Measurements from ENCODE around the gene ASPM.
A peak's percentile ranks its signal among the peaks of the same experiment; 100 is the strongest.

Gene ASPM

GRCh38 chr1:197146101-197147095 is at the start of gene ASPM:
Gene ASPM (minus strand): TSS chr1:197146669. CDS start chr1:197146437, 232 bp downstream.
- Histone ChIP-seq H3K36me3 (ENCODE audit: low read depth) (peaks cover 38% of the 10 kb centered on the region), H3K4me1 (ENCODE audit: insufficient read depth, poor library complexity, severe bottlenecking) (peaks cover 11% of the 10 kb centered on the region), H3K27ac (ENCODE audit: poor library complexity, severe bottlenecking) (peak within 1 kb of the TSS; percentile 79), H3K9me3 (ENCODE audit: severe bottlenecking) (no peaks in the 10 kb centered on the region), H3K4me3 (ENCODE audit: severe bottlenecking) (peak within 1 kb of the TSS; percentile 94), H3K27me3 (ENCODE audit: insufficient read depth, poor library complexity, severe bottlenecking) (no peaks in the 10 kb centered on the region)
- no peak for TF ChIP-seq CTCF (IDR thresholded peaks at IDR 0.05; ENCODE audit: poor library complexity, severe bottlenecking)
- peak; percentile 96 for ATAC-seq (ENCODE audit: low read depth)
- DNase-seq (ENCODE audit: low spot score) = peak; percentile 95

- ATAC-seq (ENCODE audit: low read depth) (no peak; the same call in 2 of the 3 replicates), DNase-seq (ENCODE audit: low spot score) (no peak)
- Histone ChIP-seq H3K36me3 (ENCODE audit: low read depth) (peaks cover 28% of the 10 kb centered on the region), H3K27me3 (ENCODE audit: insufficient read depth, poor library complexity, severe bottlenecking) (no peaks in the 10 kb centered on the region), H3K4me3 (ENCODE audit: severe bottlenecking) (no peak overlapping the region), H3K27ac (ENCODE audit: poor library complexity, severe bottlenecking) (no peak overlapping the region), H3K4me1 (ENCODE audit: insufficient read depth, poor library complexity, severe bottlenecking) (peaks cover 31% of the 10 kb centered on the region), H3K9me3 (ENCODE audit: severe bottlenecking) (no peaks in the 10 kb centered on the region)
- no peak for TF ChIP-seq CTCF (IDR thresholded peaks at IDR 0.05; ENCODE audit: poor library complexity, severe bottlenecking)
Observed at GRCh38 chr1:197195100-197195499, 48.6 kb upstream of the ASPM start.

GRCh38 chr1:197184190-197184589 is 37.7 kb upstream of the ASPM start:
- Histone ChIP-seq H3K27me3 (ENCODE audit: insufficient read depth, poor library complexity, severe bottlenecking) (no peaks in the 10 kb centered on the region), H3K9me3 (ENCODE audit: severe bottlenecking) (no peaks in the 10 kb centered on the region), H3K4me3 (ENCODE audit: severe bottlenecking) (no peak overlapping the region), H3K27ac (ENCODE audit: poor library complexity, severe bottlenecking) (no peak overlapping the region), H3K36me3 (ENCODE audit: low read depth) (peaks cover 75% of the 10 kb centered on the region), H3K4me1 (ENCODE audit: insufficient read depth, poor library complexity, severe bottlenecking) (no peaks in the 10 kb centered on the region)
- no peak for TF ChIP-seq CTCF (IDR thresholded peaks at IDR 0.05; ENCODE audit: poor library complexity, severe bottlenecking)
- DNase-seq (ENCODE audit: low spot score) = no peak
- no peak for ATAC-seq (ENCODE audit: low read depth)

GRCh38 chr1:197183195-197183748 is 36.8 kb upstream of the ASPM start:
- Histone ChIP-seq H3K36me3 (ENCODE audit: low read depth) (peaks cover 74% of the 10 kb centered on the region), H3K27me3 (ENCODE audit: insufficient read depth, poor library complexity, severe bottlenecking) (no peaks in the 10 kb centered on the region)

More at GRCh38 chr1:197183195-197183748, 36.8 kb upstream of the ASPM start:
- ATAC-seq (ENCODE audit: low read depth) (no peak), DNase-seq (ENCODE audit: low spot score) (no peak)
- Histone ChIP-seq H3K27ac (ENCODE audit: poor library complexity, severe bottlenecking) (no peak overlapping the region), H3K4me1 (ENCODE audit: insufficient read depth, poor library complexity, severe bottlenecking) (no peaks in the 10 kb centered on the region), H3K4me3 (ENCODE audit: severe bottlenecking) (no peak overlapping the region), H3K9me3 (ENCODE audit: severe bottlenecking) (no peaks in the 10 kb centered on the region)
- no peak for TF ChIP-seq CTCF (IDR thresholded peaks at IDR 0.05; ENCODE audit: poor library complexity, severe bottlenecking)
